Adipocyte (in vitro differentiated cells): ENCODE results near the gene ELAVL3.
A peak's percentile ranks its signal among the peaks of the same experiment; 100 is the strongest.
"Not testable (repeated sequence)": the region's sequence is repeated elsewhere in the genome, so short reads cannot be mapped to it uniquely, and the experiment has no call there.

Experiments used
- DNase-seq: peaks from one replicate; pipeline ENCODE4 v3.0.0-alpha.2; 2015; ENCODE audit warnings: low read depth
- H3K27me3 ChIP-seq: replicated peaks from 2 replicates; pipeline ENCODE4 v1.7.0; 2013; ENCODE audit warnings: mild to moderate bottlenecking, low read length, moderate library complexity; ENCODE audit not compliant: control insufficient read depth, insufficient read depth
- H3K36me3 ChIP-seq: 2 replicates; pipeline ENCODE4 v1.7.0; 2013; ENCODE audit warnings: low read length, mild to moderate bottlenecking, moderate library complexity; ENCODE audit not compliant: control insufficient read depth, insufficient read depth, severe bottlenecking
- H3K4me1 ChIP-seq: 2 replicates; pipeline ENCODE4 v1.7.0; 2013; ENCODE audit warnings: mild to moderate bottlenecking, low read length, moderate library complexity; ENCODE audit not compliant: control insufficient read depth, insufficient read depth
- H3K4me3 ChIP-seq: 2 replicates; pipeline ENCODE4 v1.7.0; 2013; ENCODE audit warnings: mild to moderate bottlenecking, low read length, moderate library complexity
- H3K9ac ChIP-seq: 2 replicates; pipeline ENCODE4 v1.7.0; 2013; ENCODE audit warnings: mild to moderate bottlenecking, low read length, moderate library complexity
- H3K9me3 ChIP-seq: 2 replicates; pipeline ENCODE4 v1.7.0; 2013; ENCODE audit warnings: mild to moderate bottlenecking, low read length, moderate library complexity; ENCODE audit not compliant: control insufficient read depth

Gene ELAVL3

GRCh38 chr19:11414544-11414943 lies 66.3 kb downstream of the ELAVL3 start:
- peak; percentile 16 for DNase-seq
- H3K9me3 ChIP-seq = no peaks in the 10 kb centered on the region

GRCh38 chr19:11410682-11411081 lies 70.2 kb downstream of the ELAVL3 start:
- Histone ChIP-seq H3K4me1 (no peaks in the 10 kb centered on the region), H3K9ac (no peak overlapping the region), H3K36me3 (no peaks in the 10 kb centered on the region), H3K27me3 (peaks cover 8% of the 10 kb centered on the region), H3K4me3 (no peak overlapping the region), H3K9me3 (no peaks in the 10 kb centered on the region)
- DNase-seq = peak; percentile 28

More at GRCh38 chr19:11414544-11414943, 66.3 kb downstream of the ELAVL3 start:
- Histone ChIP-seq H3K36me3 (no peaks in the 10 kb centered on the region), H3K4me1 (peaks cover 4% of the 10 kb centered on the region), H3K9ac (no peak overlapping the region), H3K27me3 (peaks cover 16% of the 10 kb centered on the region), H3K4me3 (no peak overlapping the region)

GRCh38 chr19:11408591-11408990 lies 72.3 kb downstream of the ELAVL3 start:
- Histone ChIP-seq H3K4me3 (no peak overlapping the region), H3K4me1 (no peaks in the 10 kb centered on the region), H3K9me3 (no peaks in the 10 kb centered on the region), H3K36me3 (no peaks in the 10 kb centered on the region), H3K27me3 (peaks cover 8% of the 10 kb centered on the region), H3K9ac (no peak overlapping the region)
- no peak for DNase-seq

- DNase-seq, H3K36me3 ChIP-seq, H3K9ac ChIP-seq, H3K9me3 ChIP-seq, H3K27me3 ChIP-seq, H3K4me1 ChIP-seq, H3K4me3 ChIP-seq: not testable (repeated sequence)
These were observed 74.1 kb downstream of the ELAVL3 start for GRCh38 chr19:11406703-11407236.

- peaks cover 8% of the 10 kb centered on the region for H3K27me3 ChIP-seq
- no peak overlapping the region for H3K9ac ChIP-seq
- no peaks in the 10 kb centered on the region for H3K4me1 ChIP-seq
- H3K4me3 ChIP-seq = no peak overlapping the region
- H3K36me3 ChIP-seq = no peaks in the 10 kb centered on the region
- H3K9me3 ChIP-seq = no peaks in the 10 kb centered on the region
- no peak for DNase-seq
These were observed 74.8 kb downstream of the ELAVL3 start for GRCh38 chr19:11405846-11406643.

- no peak overlapping the region for H3K4me3 ChIP-seq
- H3K9me3 ChIP-seq = no peaks in the 10 kb centered on the region
- H3K9ac ChIP-seq = no peak overlapping the region
- no peaks in the 10 kb centered on the region for H3K4me1 ChIP-seq
- H3K36me3 ChIP-seq = no peaks in the 10 kb centered on the region
- no peak for DNase-seq
- H3K27me3 ChIP-seq = peaks cover 8% of the 10 kb centered on the region
These were observed 76.1 kb downstream of the ELAVL3 start for GRCh38 chr19:11404588-11405222.

GRCh38 chr19:11401808-11402543 lies 78.9 kb downstream of the ELAVL3 start:
- Histone ChIP-seq H3K36me3 (no peaks in the 10 kb centered on the region), H3K9ac (no peak overlapping the region), H3K9me3 (no peaks in the 10 kb centered on the region), H3K4me1 (no peaks in the 10 kb centered on the region), H3K27me3 (peaks cover 5% of the 10 kb centered on the region), H3K4me3 (no peak overlapping the region)
- no peak for DNase-seq
